ENCODE results near the gene POLD4. TPM values are rescaled to one million over a fixed set of nuclear protein-coding genes. Genes with fewer than 3 reads are reported as not detected.
A peak's percentile ranks its signal among the peaks of the same experiment; 100 is the strongest.
"Not testable (repeated sequence)": the region's sequence is repeated elsewhere in the genome, so short reads cannot be mapped to it uniquely, and the experiment has no call there.

The POLD4 gene
- 86.6 and 109 TPM in 2 replicates for total RNA-seq (2014; rRNA removed; shearing (Covaris generic))
- 121 and 136 TPM in 2 replicates for polyA plus RNA-seq (2016; fragmentation: Nextera tagmentation; extraction: Ambion mirVana)

DNA sequence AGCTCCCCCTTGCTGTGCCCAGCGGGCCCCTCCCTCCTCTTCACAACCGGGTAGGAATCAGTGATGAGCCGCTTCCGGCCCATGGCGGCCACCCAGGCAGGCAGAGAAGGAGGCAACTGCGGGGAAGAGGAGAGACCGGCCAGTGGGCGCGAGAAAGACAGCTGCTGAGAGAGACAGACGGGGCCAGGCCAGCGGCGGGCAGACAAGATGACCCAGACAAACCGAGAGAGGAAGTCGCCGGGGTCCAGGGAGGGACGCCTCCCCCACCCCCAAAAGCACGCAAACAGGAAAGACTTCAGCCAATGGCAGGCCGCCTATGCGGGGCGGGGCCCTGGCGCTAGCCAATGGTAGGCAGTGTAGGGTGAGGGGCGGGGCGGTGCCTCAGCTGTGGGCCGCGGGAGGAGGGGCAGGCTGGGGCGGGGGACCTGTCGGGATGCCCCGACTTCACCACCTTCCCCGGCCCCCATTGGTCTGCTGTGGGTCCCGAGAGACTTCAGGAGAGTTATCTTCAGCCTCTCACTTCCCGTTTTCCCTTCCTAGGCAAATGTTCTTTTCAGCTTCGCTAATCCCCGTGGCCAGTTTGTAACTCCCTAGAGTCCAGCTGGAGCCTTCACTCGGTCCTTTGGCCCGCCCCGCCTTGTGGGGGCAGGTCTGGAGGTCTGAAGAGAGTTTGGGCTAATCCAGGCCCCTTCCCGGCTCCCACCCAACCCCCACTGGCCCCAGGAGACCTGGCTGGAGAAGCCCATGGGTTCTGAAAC, at the start of gene POLD4:
POLD4 (minus strand) TSS at position 230 of the 758 bp plus-strand sequence; CDS start at position 83, 147 bp downstream.
- no peaks in the 10 kb centered on the region for H3K27me3 ChIP-seq (replicated peaks; ENCODE audit: insufficient read depth)
- H3K79me2 ChIP-seq (ENCODE audit: insufficient read depth) = peaks cover 17% of the 10 kb centered on the region
- H3K9ac ChIP-seq = peak within 1 kb of the TSS; percentile 93
- in situ Hi-C loops (cut with MboI) = no loop called here
- 1 to 2% methylated on average over 26 to 37 of the region's 37 CpGs for WGBS, 2 experiments (ENCODE audit: low coverage in 1 of 2, low lambda C conversion rate in 2 of 2, missing lambda C conversion rate in 2 of 2)
- peak within 1 kb of the TSS; percentile 80 for H3K4me3 ChIP-seq
- H3K9me2 ChIP-seq (ENCODE audit: insufficient read depth) = no peaks in the 10 kb centered on the region
- DNase-seq = peak; percentile 98
- H3K36me3 ChIP-seq (ENCODE audit: low read depth) = no peaks in the 10 kb centered on the region
- H2AFZ ChIP-seq = no peak within 1 kb of the TSS; the same call in 1 of the 2 replicates
- no peaks in the 10 kb centered on the region for H3K9me3 ChIP-seq (ENCODE audit: low read depth)
- TF ChIP-seq EZH2phosphoT487 (IDR thresholded peaks at IDR 0.05; ENCODE audit: insufficient read depth, low read depth) = no peak
- TF ChIP-seq EZH2 (IDR thresholded peaks at IDR 0.05; ENCODE audit: insufficient read depth, poor library complexity, severe bottlenecking) = no peak
- H3K4me2 ChIP-seq (ENCODE audit: unreplicated experiment) = peak within 1 kb of the TSS; percentile 89
- peak within 1 kb of the TSS; percentile 97 for H3K27ac ChIP-seq
- H3K4me1 ChIP-seq (ENCODE audit: insufficient read depth) = peaks cover 48% of the 10 kb centered on the region
- peaks cover 69% of the 10 kb centered on the region for H3F3A ChIP-seq (ENCODE audit: insufficient read depth)
- H4K20me1 ChIP-seq (ENCODE audit: insufficient read depth) = no peaks in the 10 kb centered on the region

DNA sequence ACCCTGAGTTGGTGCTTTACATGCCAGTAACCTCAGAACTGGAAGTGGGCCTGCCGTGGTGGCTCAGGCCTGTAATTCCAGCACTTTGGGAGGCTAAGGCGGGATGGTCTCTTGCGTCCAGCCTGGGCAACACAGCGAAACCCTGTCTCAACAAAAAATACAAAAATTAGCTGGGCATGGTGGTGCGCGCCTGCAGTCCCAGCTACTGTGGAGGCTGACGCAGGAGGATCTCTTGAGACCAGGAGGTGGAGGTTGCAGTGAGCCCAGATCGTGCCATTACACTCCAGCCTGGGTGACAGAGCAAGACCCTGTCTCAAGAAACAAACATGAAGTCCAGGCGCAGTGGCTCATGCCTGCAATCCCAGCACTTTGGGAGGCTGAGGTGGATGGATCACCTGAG, 49.7 kb upstream of the POLD4 start:
- 95% methylated on average over 9 of the region's 9 CpGs for WGBS, 2 experiments (ENCODE audit: low coverage in 1 of 2, low lambda C conversion rate in 2 of 2, missing lambda C conversion rate in 2 of 2)
- in situ Hi-C loops (cut with MboI) = not testable (repeated sequence)

DNA sequence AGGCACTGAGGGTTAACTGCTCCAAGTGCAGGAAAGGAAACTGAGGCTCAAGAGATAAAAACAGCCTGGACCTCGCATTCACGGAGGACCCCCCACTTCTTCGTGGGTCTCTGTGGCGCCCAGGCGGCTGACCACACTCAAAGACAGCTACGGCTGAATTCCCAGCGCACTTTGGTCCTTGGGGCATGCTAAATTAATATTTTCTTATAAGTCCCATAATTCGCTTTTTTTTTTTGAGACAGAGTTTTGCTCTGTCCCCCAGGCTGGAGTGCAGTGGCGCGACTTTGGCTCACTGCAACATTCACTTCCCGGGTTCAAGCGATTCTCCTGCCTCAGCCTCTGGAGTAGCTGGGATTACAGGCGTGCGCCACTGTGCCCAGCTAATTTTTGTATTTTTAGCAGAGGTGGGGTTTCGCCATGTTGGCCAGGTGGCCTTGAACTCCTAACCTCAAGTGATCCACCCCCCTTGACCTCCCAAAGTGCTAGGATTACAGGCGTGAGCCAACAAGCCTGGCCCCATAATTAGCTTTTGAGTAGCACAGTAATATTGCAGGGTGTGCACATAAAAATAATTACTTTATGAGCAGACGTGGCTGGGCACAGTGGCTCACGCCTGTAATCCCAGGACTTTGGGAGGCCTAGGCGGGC, 49.0 kb upstream of the POLD4 start:
- H3K36me3 ChIP-seq (ENCODE audit: low read depth); H3K9me3 ChIP-seq (ENCODE audit: low read depth); H3K4me1 ChIP-seq (ENCODE audit: insufficient read depth); in situ Hi-C loops (cut with MboI); DNase-seq; H3K9me2 ChIP-seq (ENCODE audit: insufficient read depth); H3K27me3 ChIP-seq (replicated peaks; ENCODE audit: insufficient read depth); H3F3A ChIP-seq (ENCODE audit: insufficient read depth); H4K20me1 ChIP-seq (ENCODE audit: insufficient read depth): not testable (repeated sequence)
- peak overlapping the region; percentile 70 for H3K4me3 ChIP-seq
- H3K79me2 ChIP-seq (ENCODE audit: insufficient read depth) = peaks cover 24% of the 10 kb centered on the region
- H3K4me2 ChIP-seq (ENCODE audit: unreplicated experiment) = peak overlapping the region; percentile 85
- H3K9ac ChIP-seq = peak overlapping the region; percentile 95
- H3K27ac ChIP-seq = peak overlapping the region; percentile 74
- peak overlapping the region; percentile 98 for H2AFZ ChIP-seq
- 50 to 59% methylated on average over 19 of the region's 19 CpGs for WGBS, 2 experiments (ENCODE audit: low coverage in 1 of 2, low lambda C conversion rate in 2 of 2, missing lambda C conversion rate in 2 of 2)

More for the DNA sequence above, 49.7 kb upstream of the POLD4 start:
- not testable (repeated sequence) for H3K27ac ChIP-seq; H3K4me1 ChIP-seq (ENCODE audit: insufficient read depth); H3K4me2 ChIP-seq (ENCODE audit: unreplicated experiment); H4K20me1 ChIP-seq (ENCODE audit: insufficient read depth); H3K4me3 ChIP-seq; H3K9me2 ChIP-seq (ENCODE audit: insufficient read depth); H3K36me3 ChIP-seq (ENCODE audit: low read depth); H3K27me3 ChIP-seq (replicated peaks; ENCODE audit: insufficient read depth); H3K9ac ChIP-seq; DNase-seq; H3F3A ChIP-seq (ENCODE audit: insufficient read depth); H2AFZ ChIP-seq; H3K9me3 ChIP-seq (ENCODE audit: low read depth)
- peaks cover 24% of the 10 kb centered on the region for H3K79me2 ChIP-seq (ENCODE audit: insufficient read depth)

DNA sequence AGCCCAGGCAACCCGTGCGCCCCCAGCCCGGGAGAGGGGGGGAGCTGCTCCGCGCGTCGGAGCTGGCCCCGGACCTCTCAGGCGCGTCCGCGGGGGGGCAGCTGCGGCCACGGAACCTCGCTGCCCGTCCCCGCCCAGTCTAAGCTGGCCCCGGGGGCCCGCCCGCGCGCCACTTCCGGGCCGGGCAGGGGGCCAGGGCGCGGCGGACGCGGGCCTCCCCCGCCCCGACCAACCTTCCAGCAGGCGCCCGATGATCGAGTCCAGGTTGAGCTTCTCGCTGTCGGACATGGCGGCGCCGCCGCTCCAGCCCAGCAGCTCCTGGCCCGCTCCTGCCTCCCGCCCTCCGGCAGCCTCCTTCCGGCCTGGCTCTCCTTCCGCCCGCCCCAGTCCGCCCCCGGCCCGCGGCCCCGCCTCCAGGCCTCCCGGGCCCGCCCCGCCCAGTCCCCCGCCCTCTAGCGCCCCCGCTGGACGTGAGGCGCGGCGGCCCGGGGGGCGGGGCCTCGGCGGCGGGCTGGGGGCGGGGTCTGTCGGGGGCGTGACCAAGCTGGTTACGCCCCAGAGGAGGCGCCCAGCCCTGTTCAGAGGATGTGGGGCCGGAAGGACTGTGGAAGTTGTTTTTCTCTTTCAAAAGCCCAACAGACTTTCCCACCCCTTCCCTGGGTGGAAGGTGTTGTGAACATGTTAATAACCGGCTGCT, 48.3 kb upstream of the POLD4 start, which contains the start of gene PPP1CA:
PPP1CA (minus strand) TSS at position 364 of the 697 bp plus-strand sequence; CDS start at position 288, 76 bp downstream.
- H3K36me3 ChIP-seq (ENCODE audit: low read depth) = peaks cover 7% of the 10 kb centered on the region; the same call in 1 of the 2 replicates
- peak within 1 kb of the TSS; percentile 81 for H3K27ac ChIP-seq
- peak within 1 kb of the TSS; percentile 95 for H3K9ac ChIP-seq
- H3K9me3 ChIP-seq (ENCODE audit: low read depth) = no peaks in the 10 kb centered on the region
- peaks cover 8% of the 10 kb centered on the region for H3K4me1 ChIP-seq (ENCODE audit: insufficient read depth)
- H3K9me2 ChIP-seq (ENCODE audit: insufficient read depth) = no peaks in the 10 kb centered on the region
- in situ Hi-C loops (cut with MboI) = no loop called here
- no peaks in the 10 kb centered on the region for H3F3A ChIP-seq (ENCODE audit: insufficient read depth)
- H3K79me2 ChIP-seq (ENCODE audit: insufficient read depth) = peaks cover 24% of the 10 kb centered on the region
- DNase-seq = peak; percentile 96
- H3K4me3 ChIP-seq = peak within 1 kb of the TSS; percentile 91
- peak within 1 kb of the TSS; percentile 98 for H2AFZ ChIP-seq
- TF ChIP-seq EZH2 (IDR thresholded peaks at IDR 0.05; ENCODE audit: insufficient read depth, poor library complexity, severe bottlenecking) (no peak), EZH2phosphoT487 (IDR thresholded peaks at IDR 0.05; ENCODE audit: insufficient read depth, low read depth) (no peak)
- no peaks in the 10 kb centered on the region for H3K27me3 ChIP-seq (replicated peaks; ENCODE audit: insufficient read depth)
- WGBS, 2 experiments (ENCODE audit: low coverage in 1 of 2, low lambda C conversion rate in 2 of 2, missing lambda C conversion rate in 2 of 2) = 1% methylated on average over 13 to 54 of the region's 73 CpGs
- H4K20me1 ChIP-seq (ENCODE audit: insufficient read depth) = no peaks in the 10 kb centered on the region
- H3K4me2 ChIP-seq (ENCODE audit: unreplicated experiment) = peak within 1 kb of the TSS; percentile 97

All from GM23248 (cell line).